Activated naive CD8-positive, alpha-beta T cell treated with anti-CD3 and anti-CD28 coated beads, Interleukin-2, amount 50 U/mL, for 16 hours (primary cell): ENCODE data around the gene EXOSC6.
"Not testable (repeated sequence)": the region's sequence is repeated elsewhere in the genome, so short reads cannot be mapped to it uniquely, and the experiment has no call there.

Source experiments
- DNase-seq: peaks from one replicate; pipeline ENCODE4 v3.0.0-alpha.2; 2020; ENCODE audit warnings: low read depth, low spot score

EXOSC6 gene

GRCh38 chr16:70199170-70199569 lies 52.6 kb downstream of the EXOSC6 start:
- DNase-seq = not testable (repeated sequence)

- not testable (repeated sequence) for DNase-seq
Observed at GRCh38 chr16:70198666-70199065, 53.1 kb downstream of the EXOSC6 start.

GRCh38 chr16:70198230-70198629 lies 53.5 kb downstream of the EXOSC6 start:
- DNase-seq = not testable (repeated sequence)

- not testable (repeated sequence) for DNase-seq
Observed at GRCh38 chr16:70197611-70198010, 54.1 kb downstream of the EXOSC6 start.
